AG09319 (cell line): Measurements from ENCODE around the gene FYN.
A peak's percentile ranks its signal among the peaks of the same experiment; 100 is the strongest.

Source experiments
- DNase-seq: peaks from one replicate; pipeline ENCODE4 v3.0.0-alpha.2; 2010; ENCODE audit warnings: low read depth; ENCODE audit errors: extremely low read depth
- TF ChIP-seq, protein P1 (sequence below): IDR thresholded peaks from 2 replicates; pipeline ENCODE4 v1.5.1; 2011; ENCODE audit warnings: low read depth, mild to moderate bottlenecking, inconsistent platforms, low read length, moderate library complexity

Gene FYN

GRCh38 chr6:111784433-111784832 is 88.8 kb downstream of the FYN start:
- TF ChIP-seq, protein P1, sequence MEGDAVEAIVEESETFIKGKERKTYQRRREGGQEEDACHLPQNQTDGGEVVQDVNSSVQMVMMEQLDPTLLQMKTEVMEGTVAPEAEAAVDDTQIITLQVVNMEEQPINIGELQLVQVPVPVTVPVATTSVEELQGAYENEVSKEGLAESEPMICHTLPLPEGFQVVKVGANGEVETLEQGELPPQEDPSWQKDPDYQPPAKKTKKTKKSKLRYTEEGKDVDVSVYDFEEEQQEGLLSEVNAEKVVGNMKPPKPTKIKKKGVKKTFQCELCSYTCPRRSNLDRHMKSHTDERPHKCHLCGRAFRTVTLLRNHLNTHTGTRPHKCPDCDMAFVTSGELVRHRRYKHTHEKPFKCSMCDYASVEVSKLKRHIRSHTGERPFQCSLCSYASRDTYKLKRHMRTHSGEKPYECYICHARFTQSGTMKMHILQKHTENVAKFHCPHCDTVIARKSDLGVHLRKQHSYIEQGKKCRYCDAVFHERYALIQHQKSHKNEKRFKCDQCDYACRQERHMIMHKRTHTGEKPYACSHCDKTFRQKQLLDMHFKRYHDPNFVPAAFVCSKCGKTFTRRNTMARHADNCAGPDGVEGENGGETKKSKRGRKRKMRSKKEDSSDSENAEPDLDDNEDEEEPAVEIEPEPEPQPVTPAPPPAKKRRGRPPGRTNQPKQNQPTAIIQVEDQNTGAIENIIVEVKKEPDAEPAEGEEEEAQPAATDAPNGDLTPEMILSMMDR = no peak

DNA sequence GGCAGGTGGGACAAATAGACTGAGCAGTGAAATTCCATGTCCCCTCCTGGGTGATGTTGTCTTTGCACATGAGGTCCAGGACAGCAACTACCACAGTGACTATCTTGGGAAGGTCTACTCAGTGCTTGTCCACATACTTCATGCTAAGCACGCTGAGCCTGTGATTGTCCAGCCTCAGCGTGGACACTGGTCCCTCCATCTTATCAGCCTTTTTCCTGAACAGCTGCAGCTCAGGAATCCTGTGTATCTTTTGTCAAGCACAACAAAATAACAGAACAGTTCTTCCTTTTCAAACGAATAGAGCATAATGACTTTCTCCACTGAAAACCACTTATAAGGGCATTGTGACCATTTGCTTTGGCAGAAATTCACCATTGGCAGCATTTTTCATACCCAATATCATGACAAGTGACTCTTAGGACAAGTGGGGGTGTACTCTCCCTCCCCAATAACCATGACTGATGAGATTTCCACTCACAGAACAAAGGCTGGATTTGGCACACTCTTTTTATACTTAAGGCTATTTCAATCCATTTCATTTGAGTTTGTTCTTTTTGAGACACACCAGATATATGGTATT is 90.3 kb downstream of the FYN start:
- TF ChIP-seq, protein P1 = no peak
- DNase-seq = no peak

More at GRCh38 chr6:111784433-111784832, 88.8 kb downstream of the FYN start:
- DNase-seq = no peak

GRCh38 chr6:111782192-111782809 is 91.0 kb downstream of the FYN start:
- TF ChIP-seq, protein P1 = no peak
- no peak for DNase-seq

GRCh38 chr6:111781041-111781708 is 92.1 kb downstream of the FYN start:
- DNase-seq = peak; percentile 64
- TF ChIP-seq, protein P1 = no peak

- TF ChIP-seq, protein P1 = no peak
- DNase-seq = no peak
These were observed 92.9 kb downstream of the FYN start for GRCh38 chr6:111780393-111780792.

DNA sequence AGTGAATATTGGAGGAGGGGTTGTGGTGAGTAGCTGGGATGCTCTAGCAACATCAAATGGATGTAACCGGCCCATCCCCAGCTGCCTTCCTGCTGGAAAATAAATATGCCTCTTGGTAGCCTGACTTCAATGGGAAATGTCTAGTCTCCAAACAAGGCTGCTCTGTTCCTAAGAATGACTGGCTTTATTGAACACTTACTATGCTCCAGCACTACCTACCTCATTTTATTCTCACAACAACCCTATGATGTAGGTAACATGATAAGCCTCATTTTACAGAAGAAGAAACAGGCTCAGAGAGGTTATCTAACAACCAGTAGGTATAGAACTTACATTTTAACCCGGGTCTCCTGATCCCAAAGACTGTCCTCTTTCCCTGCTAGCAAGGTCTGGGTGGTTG is 93.6 kb downstream of the FYN start:
- TF ChIP-seq, protein P1 = no peak
- no peak for DNase-seq

DNA sequence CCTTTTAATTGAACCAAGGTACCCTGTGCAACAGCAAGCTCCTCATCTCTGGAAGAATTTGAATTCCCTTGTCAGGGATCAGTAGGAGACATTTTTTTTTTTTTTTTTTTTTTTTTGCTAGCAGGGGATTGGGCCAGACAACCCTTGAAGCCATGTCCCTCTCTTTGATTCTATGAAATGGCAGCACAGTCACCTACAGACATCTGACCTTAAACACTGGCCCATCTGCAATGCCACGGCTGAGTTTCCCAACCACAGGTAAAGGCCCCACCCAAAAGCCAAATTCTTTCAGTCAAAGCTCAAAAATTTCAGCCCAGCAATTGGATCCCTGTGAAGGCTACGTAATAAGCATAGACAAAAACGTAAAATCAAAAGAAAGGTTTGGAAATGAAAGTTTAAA is 94.2 kb downstream of the FYN start:
- no peak for DNase-seq
- TF ChIP-seq, protein P1 = no peak
